Spleen (tissue), 13 donors: Measurements from ENCODE around the gene TPRG1. TPM values are rescaled to one million over a fixed set of nuclear protein-coding genes. Genes with fewer than 3 reads are reported as not detected.

Experiments
- DNase-seq: peaks from one replicate; pipeline ENCODE4 v3.0.0-alpha.2; 2020
- H3K27ac ChIP-seq, 8 donors: fragments of 200-600 bp; sonication (generic) in 7 of 8; 1 replicate in 4 of 8; 2 replicates in 4 of 8; pipeline versions ENCODE4 v1.5.0 to v1.8.0; 2016 to 2021; ENCODE audit warnings: inconsistent platforms in 4 of 8, mild to moderate bottlenecking in 4 of 8, moderate library complexity in 1 of 8
- H3K27me3 ChIP-seq, 7 donors: fragments of 200-600 bp; sonication (generic) in 6 of 7; replicated peaks in 1 of 7; 1 replicate in 4 of 7; 2 replicates in 3 of 7; pipeline versions ENCODE4 v1.5.0 to v1.8.0; 2016 to 2021; ENCODE audit warnings: inconsistent platforms in 3 of 7, mild to moderate bottlenecking in 1 of 7
- H3K36me3 ChIP-seq, 6 donors: fragments of 200-600 bp; sonication (generic) in 5 of 6; 1 replicate in 4 of 6; 2 replicates in 2 of 6; pipeline versions ENCODE4 v1.5.0 to v1.8.0; 2016 to 2021; ENCODE audit warnings: inconsistent platforms in 2 of 6
- H3K4me1 ChIP-seq, 6 donors: fragments of 200-600 bp; sonication (generic) in 5 of 6; 1 replicate in 3 of 6; 2 replicates in 3 of 6; pipeline versions ENCODE4 v1.5.0 to v1.8.0; 2016 to 2021; ENCODE audit warnings: inconsistent platforms in 3 of 6
- H3K4me3 ChIP-seq, 8 donors: fragments of 200-600 bp; sonication (generic) in 7 of 8; 1 replicate in 4 of 8; 2 replicates in 4 of 8; pipeline versions ENCODE4 v1.5.0 to v1.8.0; 2016 to 2021; ENCODE audit warnings: inconsistent platforms in 4 of 8, mild to moderate bottlenecking in 4 of 8, moderate library complexity in 2 of 8
- H3K9me3 ChIP-seq, 8 donors: fragments of 200-600 bp; sonication (generic) in 7 of 8; 1 replicate in 4 of 8; 2 replicates in 4 of 8; pipeline versions ENCODE4 v1.5.0 to v1.8.0; 2016 to 2021; ENCODE audit warnings: inconsistent platforms in 4 of 8
- POLR2A ChIP-seq, 3 donors: fragments of 450-650 bp; IDR thresholded peaks; one replicate each; pipeline ENCODE4 v1.5.1; 2017; ENCODE audit warnings: antibody characterized with exemption in 3 of 3, mild to moderate bottlenecking in 1 of 3
- POLR2AphosphoS5 ChIP-seq, 3 donors: sonication (generic); formaldehyde crosslinking; IDR thresholded peaks; one replicate each; pipeline ENCODE4 v1.5.1; 2017; ENCODE audit warnings: antibody characterized with exemption in 3 of 3
- WGBS, 5 donors: extraction: QIAGEN DNeasy Blood & Tissue Kit in 3 of 5; methylation state at CpG; one replicate each; pipeline versions ENCODE4 v1.1.5 to v1.1.7; 2013 to 2018; 5-methylcytosine and 5-hydroxymethylcytosine counted together
- intact Hi-C: fragments of 100-400 bp; cut with DNase I; formaldehyde crosslinking; loops from one replicate; pipeline ENCODE4 v1.15.0; 2023; ENCODE audit warnings: low total_unique reads
- long read RNA-seq, 2 donors: transcript quantifications; one replicate each; lab custom pipeline, GENCODE V29; 2026
- polyA plus RNA-seq, 3 donors: library from polyadenylated mRNA; stranded (reverse); fragments of 200-250 nt; gene quantifications; one replicate each; pipeline ENCODE4 v1.2.1, GENCODE V29; 2013
- total RNA-seq, 7 donors: library from RNA; depleted of rRNA in 3 of 7; stranded (reverse); fragments of >200 nt in 3 of 7; fragmentation: NEBNext Ultra II Directional in 4 of 7; extraction: Animal tissue kit (Norgen Biotek cat#: 25700) in 4 of 7; gene quantifications; one replicate each; pipeline versions ENCODE4 v1.1.0 to v1.2.1, GENCODE V29; 2016 to 2021
- TF ChIP-seq, protein P1 (sequence below), 11 experiments: fragments of 200-600 bp in 7 of 11; fragments of 450-650 bp in 4 of 11; sonication (generic) in 4 of 11; IDR thresholded peaks in 8 of 11; conservative IDR thresholded peaks in 3 of 11; 1 replicate in 7 of 11; 2 replicates in 4 of 11; pipeline versions ENCODE4 v1.4.0 to v1.8.0; 2016 to 2021; ENCODE audit warnings: antibody characterized with exemption in 11 of 11, inconsistent platforms in 4 of 11, mild to moderate bottlenecking in 1 of 11
- donor health status: healthy with polysubstance abuse.
- donor health status: DM: no; HTN: no; CAD: no; lungs with moderate emphysema.
- donor health status: DM: no; HTN: no; CAD: no.
- donor health status: Bipolar disorder and iron deficiency.
- donor health status: healthy.
- donor health status: DM: no; HTN: no; CAD: no.
- donor health status: DM: yes; HTN: yes; CAD: no.

Gene TPRG1, protein sequence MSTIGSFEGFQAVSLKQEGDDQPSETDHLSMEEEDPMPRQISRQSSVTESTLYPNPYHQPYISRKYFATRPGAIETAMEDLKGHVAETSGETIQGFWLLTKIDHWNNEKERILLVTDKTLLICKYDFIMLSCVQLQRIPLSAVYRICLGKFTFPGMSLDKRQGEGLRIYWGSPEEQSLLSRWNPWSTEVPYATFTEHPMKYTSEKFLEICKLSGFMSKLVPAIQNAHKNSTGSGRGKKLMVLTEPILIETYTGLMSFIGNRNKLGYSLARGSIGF
- total RNA-seq, result 10 to 100 TPM in 1 of 7 donors, 1 to 10 TPM in 6; 2.1 to 11.7 (median 5.3) TPM
- polyA plus RNA-seq, result 1 to 10 TPM in 1 of 3 donors, under 1 TPM in 2; 0.29 to 1.2 (median 0.90) TPM
- long read RNA-seq, donor 1, result 0 reads
- long read RNA-seq, donor 2, result 0 reads

DNA sequence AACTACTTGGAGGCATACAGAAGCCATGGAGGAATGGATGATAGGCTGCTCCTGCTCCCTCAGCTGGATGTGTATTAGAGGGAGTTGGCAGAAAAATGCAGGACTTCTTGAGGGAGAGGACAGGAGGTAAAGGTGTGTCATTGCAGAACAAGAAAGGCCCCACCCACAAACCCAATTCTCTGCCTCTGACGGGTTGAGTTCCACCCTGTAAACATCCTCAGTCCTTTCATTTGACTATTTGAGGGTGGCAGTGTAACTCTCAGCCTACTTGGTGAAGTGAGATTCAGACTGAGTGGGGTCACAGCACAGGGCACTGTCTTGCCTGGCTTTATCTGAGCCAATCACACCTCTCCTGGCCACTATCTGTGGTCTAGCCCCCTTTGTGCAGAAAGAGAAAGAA is at the start of gene TPRG1:
TPRG1 (plus strand) TSS at position 265 of the 400 bp plus-strand sequence. CDS start 35,414 bp downstream, outside the sequence.
- H3K27me3 ChIP-seq, result no peaks in the 10 kb centered on the region
- H3K36me3 ChIP-seq, result no peaks in the 10 kb centered on the region
- 55 to 91% (median 73%) methylated on average over 1 of the region's 1 CpG for WGBS, 5 donors
- intact Hi-C loops, result no loop called here
- H3K9me3 ChIP-seq, result no peaks in the 10 kb centered on the region
- H3K4me1 ChIP-seq, result no peaks in the 10 kb centered on the region
- TF ChIP-seq POLR2A (IDR thresholded peaks at IDR 0.05) (no peak), POLR2AphosphoS5 (IDR thresholded peaks at IDR 0.05) (no peak)
- TF ChIP-seq, protein P1, sequence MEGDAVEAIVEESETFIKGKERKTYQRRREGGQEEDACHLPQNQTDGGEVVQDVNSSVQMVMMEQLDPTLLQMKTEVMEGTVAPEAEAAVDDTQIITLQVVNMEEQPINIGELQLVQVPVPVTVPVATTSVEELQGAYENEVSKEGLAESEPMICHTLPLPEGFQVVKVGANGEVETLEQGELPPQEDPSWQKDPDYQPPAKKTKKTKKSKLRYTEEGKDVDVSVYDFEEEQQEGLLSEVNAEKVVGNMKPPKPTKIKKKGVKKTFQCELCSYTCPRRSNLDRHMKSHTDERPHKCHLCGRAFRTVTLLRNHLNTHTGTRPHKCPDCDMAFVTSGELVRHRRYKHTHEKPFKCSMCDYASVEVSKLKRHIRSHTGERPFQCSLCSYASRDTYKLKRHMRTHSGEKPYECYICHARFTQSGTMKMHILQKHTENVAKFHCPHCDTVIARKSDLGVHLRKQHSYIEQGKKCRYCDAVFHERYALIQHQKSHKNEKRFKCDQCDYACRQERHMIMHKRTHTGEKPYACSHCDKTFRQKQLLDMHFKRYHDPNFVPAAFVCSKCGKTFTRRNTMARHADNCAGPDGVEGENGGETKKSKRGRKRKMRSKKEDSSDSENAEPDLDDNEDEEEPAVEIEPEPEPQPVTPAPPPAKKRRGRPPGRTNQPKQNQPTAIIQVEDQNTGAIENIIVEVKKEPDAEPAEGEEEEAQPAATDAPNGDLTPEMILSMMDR (IDR thresholded peaks at IDR 0.05 in 8 of 11, conservative IDR thresholded peaks at IDR 0.05 in 3 of 11), result no peak
- DNase-seq, result no peak
- no peak within 1 kb of the TSS for H3K4me3 ChIP-seq
- no peak within 1 kb of the TSS for H3K27ac ChIP-seq

DNA sequence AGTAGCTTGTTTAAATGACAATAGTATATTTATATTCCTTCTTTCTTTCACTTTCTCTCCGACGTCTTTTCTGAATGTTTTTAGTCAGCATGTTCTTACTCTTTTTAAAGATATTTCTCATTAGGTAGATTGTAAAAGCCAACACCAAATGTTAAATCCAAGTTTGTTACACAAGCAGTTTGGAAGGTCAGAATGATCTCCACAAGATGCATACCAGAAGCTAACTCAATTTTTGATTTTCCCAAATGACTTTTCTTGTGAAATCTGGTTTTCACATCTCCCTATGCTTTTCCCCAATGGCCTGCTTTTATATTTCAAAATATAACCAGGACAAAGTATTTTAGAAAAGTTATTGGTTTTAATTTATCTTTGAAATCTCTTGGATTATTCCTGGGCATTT is 49.7 kb upstream of the TPRG1 start:
- Histone ChIP-seq H3K36me3 (no peaks in the 10 kb centered on the region), H3K4me1 (peaks cover 0 to 33% (median 9%) of the 10 kb centered on the region in 6 donors), H3K27ac (peak overlapping the region in 6 of 8 donors; percentile 32 to 73 (median 52)), H3K9me3 (peaks cover 0 to 21% (median 13%) of the 10 kb centered on the region in 8 donors), H3K4me3 (peak overlapping the region in 1 of 8 donors; percentile 49), H3K27me3 (no peaks in the 10 kb centered on the region)
- intact Hi-C loops, result no loop called here
- WGBS, 5 donors, result 57 to 87% (median 70%) methylated on average over 2 of the region's 2 CpGs
- no peak for TF ChIP-seq POLR2AphosphoS5 (IDR thresholded peaks at IDR 0.05)
- TF ChIP-seq, protein P1 (IDR thresholded peaks at IDR 0.05 in 8 of 11, conservative IDR thresholded peaks at IDR 0.05 in 3 of 11), result no peak
- no peak for TF ChIP-seq POLR2A (IDR thresholded peaks at IDR 0.05)
- DNase-seq, result no peak

DNA sequence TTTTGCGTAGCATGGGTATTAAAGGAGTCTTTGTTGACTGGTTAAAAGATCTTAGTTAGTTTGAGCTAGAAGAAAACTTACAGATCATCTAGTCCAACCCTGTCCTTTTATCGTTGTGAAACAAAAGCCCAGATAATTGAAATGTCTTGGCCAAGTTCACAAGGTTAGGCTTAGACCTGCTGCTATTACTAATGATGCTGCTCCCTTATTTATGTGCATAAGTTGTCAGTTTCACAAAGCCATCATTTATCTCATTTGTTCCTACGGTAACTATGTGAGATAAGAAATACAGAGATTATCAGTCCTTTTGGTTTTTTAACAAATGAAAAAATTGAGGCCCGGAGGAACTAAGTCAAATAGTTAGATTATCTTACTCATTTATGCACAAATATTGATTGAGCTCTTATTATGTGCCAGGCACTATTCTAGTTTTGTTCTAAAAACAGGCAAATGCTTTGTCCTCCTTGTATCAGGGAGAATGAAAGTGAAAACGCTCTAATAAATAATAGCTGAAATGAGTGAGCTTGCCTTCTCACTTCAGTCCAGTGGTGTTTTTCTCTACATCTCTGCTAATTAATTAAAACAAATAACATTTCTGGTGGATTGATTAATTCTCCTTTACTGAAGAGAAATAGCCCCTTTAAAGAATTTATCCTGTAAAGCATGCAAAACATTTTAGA is 49.1 kb upstream of the TPRG1 start:
- Histone ChIP-seq H3K27ac (peak overlapping the region in 6 of 8 donors; percentile 32 to 73 (median 58)), H3K4me3 (peak overlapping the region in 1 of 8 donors; percentile 49), H3K9me3 (peaks cover 0 to 21% (median 13%) of the 10 kb centered on the region in 8 donors), H3K4me1 (peaks cover 0 to 33% (median 9%) of the 10 kb centered on the region in 6 donors), H3K27me3 (no peaks in the 10 kb centered on the region), H3K36me3 (no peaks in the 10 kb centered on the region)
- TF ChIP-seq, protein P1 (IDR thresholded peaks at IDR 0.05 in 8 of 11, conservative IDR thresholded peaks at IDR 0.05 in 3 of 11), result no peak
- TF ChIP-seq POLR2A (IDR thresholded peaks at IDR 0.05) (no peak), POLR2AphosphoS5 (IDR thresholded peaks at IDR 0.05) (no peak)
- DNase-seq, result no peak
- WGBS, 5 donors, result 67 to 80% (median 77%) methylated on average over 5 of the region's 5 CpGs
- intact Hi-C loops, result no loop called here
